Ishikawa (cell line): ENCODE results near the gene SLC15A3.

Experiments used
- CEBPB ChIP-seq: IDR thresholded peaks from 2 replicates; pipeline ENCODE4 v1.6.1; 2012
- CREB1 ChIP-seq: IDR thresholded peaks from 2 replicates; pipeline ENCODE4 v1.6.1; 2012; ENCODE audit warnings: low read depth
- EGR1 ChIP-seq: IDR thresholded peaks from 2 replicates; pipeline ENCODE4 v1.6.1; 2012
- EP300 ChIP-seq: IDR thresholded peaks from 2 replicates; pipeline ENCODE4 v1.6.1; 2012; ENCODE audit warnings: borderline replicate concordance
- FOXM1 ChIP-seq: IDR thresholded peaks from 2 replicates; pipeline ENCODE4 v1.6.1; 2012; ENCODE audit warnings: low read depth, borderline replicate concordance
- MAX ChIP-seq: IDR thresholded peaks from 2 replicates; pipeline ENCODE4 v1.6.1; 2012
- NFIC ChIP-seq: IDR thresholded peaks from 2 replicates; pipeline ENCODE4 v1.6.1; 2012
- RAD21 ChIP-seq: IDR thresholded peaks from 2 replicates; pipeline ENCODE4 v1.6.1; 2012; ENCODE audit warnings: low read depth
- REST ChIP-seq: IDR thresholded peaks from 2 replicates; pipeline ENCODE4 v1.6.1; 2012; ENCODE audit warnings: low read depth, mild to moderate bottlenecking
- TAF1 ChIP-seq: IDR thresholded peaks from 2 replicates; pipeline ENCODE4 v1.6.1; 2012; ENCODE audit warnings: low read depth, mild to moderate bottlenecking
- TCF12 ChIP-seq: IDR thresholded peaks from 2 replicates; pipeline ENCODE4 v1.6.1; 2012; ENCODE audit warnings: low read depth
- TEAD4 ChIP-seq: IDR thresholded peaks from 2 replicates; pipeline ENCODE4 v1.6.1; 2012
- USF1 ChIP-seq: IDR thresholded peaks from 2 replicates; pipeline ENCODE4 v1.6.1; 2012
- YY1 ChIP-seq: IDR thresholded peaks from 2 replicates; pipeline ENCODE4 v1.6.1; 2012; ENCODE audit warnings: low read depth
- ZBTB7A ChIP-seq: IDR thresholded peaks from 2 replicates; pipeline ENCODE4 v1.6.1; 2012; ENCODE audit warnings: low read depth

The SLC15A3 gene

GRCh38 chr11:60984149-60984548 is 32.2 kb upstream of the SLC15A3 start:
- TF ChIP-seq USF1 (no peak), EGR1 (no peak), CREB1 (no peak), TEAD4 (no peak), RAD21 (no peak), CEBPB (no peak), REST (no peak)

- TF ChIP-seq MAX (no peak), EP300 (no peak), CEBPB (no peak)
Measured at GRCh38 chr11:60982184-60982583, 30.2 kb upstream of the SLC15A3 start.

GRCh38 chr11:60981515-60981914 is 29.5 kb upstream of the SLC15A3 start:
- no peak for TF ChIP-seq MAX
- no peak for TF ChIP-seq EP300
- TF ChIP-seq YY1: no peak
- TF ChIP-seq TAF1: no peak
- no peak for TF ChIP-seq RAD21
- no peak for TF ChIP-seq TEAD4
- no peak for TF ChIP-seq CREB1
- TF ChIP-seq REST: no peak
- no peak for TF ChIP-seq CEBPB
- TF ChIP-seq ZBTB7A: no peak
- no peak for TF ChIP-seq TCF12
- TF ChIP-seq NFIC: no peak
- TF ChIP-seq EGR1: no peak
- TF ChIP-seq FOXM1: no peak

- TF ChIP-seq RAD21 (no peak), CREB1 (no peak), MAX (no peak), TEAD4 (no peak)
Measured at GRCh38 chr11:60978546-60979380, 26.8 kb upstream of the SLC15A3 start.

- TF ChIP-seq YY1 (no peak), EP300 (no peak), CEBPB (no peak)
Measured at GRCh38 chr11:60977836-60978235, 25.9 kb upstream of the SLC15A3 start.

- no peak for TF ChIP-seq FOXM1
- TF ChIP-seq TAF1: no peak
- TF ChIP-seq TEAD4: no peak
- TF ChIP-seq YY1: no peak
- no peak for TF ChIP-seq RAD21
- no peak for TF ChIP-seq EP300
- no peak for TF ChIP-seq EGR1
- no peak for TF ChIP-seq REST
- no peak for TF ChIP-seq CEBPB
- no peak for TF ChIP-seq NFIC
- TF ChIP-seq TCF12: no peak
- TF ChIP-seq USF1: no peak
- TF ChIP-seq MAX: no peak
- no peak for TF ChIP-seq CREB1
- TF ChIP-seq ZBTB7A: no peak
Measured at GRCh38 chr11:60977224-60977623, 25.2 kb upstream of the SLC15A3 start.
